AG09309 (cell line): Measurements from ENCODE around the gene MORN5.

Experiments used
- DNase-seq: peaks from one replicate; pipeline ENCODE4 v3.0.0-alpha.2; 2010; ENCODE audit warnings: low read depth
- H3K4me3 ChIP-seq: 2 replicates; pipeline ENCODE4 v1.5.1; 2011; ENCODE audit warnings: mild to moderate bottlenecking, low read depth, low read length, moderate library complexity; ENCODE audit not compliant: control insufficient read depth
- CTCF ChIP-seq: IDR thresholded peaks from 2 replicates; pipeline ENCODE4 v1.5.1; 2011; ENCODE audit warnings: mild to moderate bottlenecking, low read depth, low read length, inconsistent platforms; ENCODE audit not compliant: insufficient read depth, control insufficient read depth; ENCODE audit errors: missing control alignments

The MORN5 gene

GRCh38 chr9:122236681-122237080 is 77.0 kb downstream of the MORN5 start:
- H3K4me3 ChIP-seq, result no peak overlapping the region
- TF ChIP-seq CTCF, result no peak
- no peak for DNase-seq

GRCh38 chr9:122239722-122240121 is 80.0 kb downstream of the MORN5 start:
- TF ChIP-seq CTCF, result no peak
- H3K4me3 ChIP-seq, result no peak overlapping the region
- DNase-seq, result no peak

GRCh38 chr9:122244349-122244748 is 84.6 kb downstream of the MORN5 start:
- DNase-seq, result no peak
- no peak for TF ChIP-seq CTCF
- no peak overlapping the region for H3K4me3 ChIP-seq

GRCh38 chr9:122246666-122247065 is 87.0 kb downstream of the MORN5 start:
- no peak overlapping the region for H3K4me3 ChIP-seq
- no peak for TF ChIP-seq CTCF
- DNase-seq, result no peak

GRCh38 chr9:122248448-122248865 is 88.7 kb downstream of the MORN5 start:
- no peak for DNase-seq
- no peak for TF ChIP-seq CTCF
- no peak overlapping the region for H3K4me3 ChIP-seq
